Umbilical cord (tissue), 2 donors: ENCODE results near the gene KCNIP2. TPM values are rescaled to one million over a fixed set of nuclear protein-coding genes. Genes with fewer than 3 reads are reported as not detected.

ENCODE experiments used
- DNase-seq: peaks from one replicate; pipeline ENCODE4 v3.0.0-alpha.2; 2015; ENCODE audit warnings: low spot score
- total RNA-seq: library from RNA; depleted of rRNA; stranded (reverse); fragments of >200 nt; gene quantifications from one replicate; pipeline ENCODE4 v1.2.3, GENCODE V29; 2014; ENCODE audit warnings: low replicate concordance; ENCODE audit not compliant: insufficient read depth

The KCNIP2 gene
- total RNA-seq, 1 donor from 2014 or later = not detected

GRCh38 chr10:101851411-101852116 is 8.0 kb upstream of the KCNIP2 start:
- DNase-seq = no peak

- no peak for DNase-seq
Observed at GRCh38 chr10:101850749-101851148, 7.1 kb upstream of the KCNIP2 start.

- no peak for DNase-seq
Observed at GRCh38 chr10:101848894-101849351, 5.3 kb upstream of the KCNIP2 start.

GRCh38 chr10:101848408-101848807 is 4.8 kb upstream of the KCNIP2 start:
- DNase-seq = peak; percentile 41

- DNase-seq = no peak
Observed at GRCh38 chr10:101845893-101846292, 2.3 kb upstream of the KCNIP2 start.

- no peak for DNase-seq
Observed at GRCh38 chr10:101841826-101842225, 1.8 kb downstream of the KCNIP2 start.

GRCh38 chr10:101840741-101841453 is 2.7 kb downstream of the KCNIP2 start:
- DNase-seq = peak; percentile 84

- no peak for DNase-seq
Observed at GRCh38 chr10:101840102-101840684, 3.4 kb downstream of the KCNIP2 start.

- no peak for DNase-seq
Observed at GRCh38 chr10:101839416-101840063, 4.1 kb downstream of the KCNIP2 start.

GRCh38 chr10:101839002-101839401 is 4.6 kb downstream of the KCNIP2 start:
- DNase-seq = no peak

- DNase-seq = no peak
Observed at GRCh38 chr10:101838416-101838970, 5.1 kb downstream of the KCNIP2 start.

- no peak for DNase-seq
Observed at GRCh38 chr10:101837748-101838147, 5.9 kb downstream of the KCNIP2 start.

- no peak for DNase-seq
Observed at GRCh38 chr10:101835362-101835761, 8.2 kb downstream of the KCNIP2 start.

GRCh38 chr10:101834341-101834740 is 9.3 kb downstream of the KCNIP2 start:
- DNase-seq = no peak

- no peak for DNase-seq
Observed at GRCh38 chr10:101833466-101833865, 10.1 kb downstream of the KCNIP2 start.

- no peak for DNase-seq
Observed at GRCh38 chr10:101832325-101832771, 11.3 kb downstream of the KCNIP2 start.

- no peak for DNase-seq
Observed at GRCh38 chr10:101831169-101831811, 12.3 kb downstream of the KCNIP2 start.

GRCh38 chr10:101830322-101831168 is 13.1 kb downstream of the KCNIP2 start:
- peak; percentile 93 for DNase-seq

- DNase-seq = peak; percentile 55
Observed at GRCh38 chr10:101829561-101830315, 13.9 kb downstream of the KCNIP2 start.
